Stimulated activated naive CD4-positive, alpha-beta T cell treated with Interleukin-2 at 50 U/mL for 16 hours (primary cell): Measurements from ENCODE around the gene NOL6.
"Not testable (repeated sequence)": the region's sequence is repeated elsewhere in the genome, so short reads cannot be mapped to it uniquely, and the experiment has no call there.

Experiments used
- DNase-seq: peaks from one replicate; lab custom pipeline; 2025; lab: John Stamatoyannopoulos, UW

NOL6 gene

DNA sequence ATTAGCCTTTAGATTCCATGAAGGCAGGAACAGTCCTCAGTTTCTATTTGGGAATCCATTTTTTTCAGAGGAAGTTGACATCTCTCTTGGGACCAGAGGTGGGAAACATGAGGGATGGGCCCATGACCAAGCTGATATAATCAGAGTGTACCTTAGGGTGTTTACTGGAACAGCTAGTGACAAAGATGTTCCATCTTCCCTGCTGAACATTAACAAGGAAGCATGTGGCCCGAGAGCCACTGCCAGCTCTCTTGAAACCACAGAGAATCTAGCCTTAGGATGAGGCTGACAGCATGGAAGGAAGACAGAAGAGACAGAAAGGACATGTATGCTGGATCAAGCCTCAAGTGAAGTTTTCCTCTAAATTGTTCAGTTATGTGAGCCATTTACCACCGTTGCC, 42.3 kb downstream of the NOL6 start:
- DNase-seq: no peak

DNA sequence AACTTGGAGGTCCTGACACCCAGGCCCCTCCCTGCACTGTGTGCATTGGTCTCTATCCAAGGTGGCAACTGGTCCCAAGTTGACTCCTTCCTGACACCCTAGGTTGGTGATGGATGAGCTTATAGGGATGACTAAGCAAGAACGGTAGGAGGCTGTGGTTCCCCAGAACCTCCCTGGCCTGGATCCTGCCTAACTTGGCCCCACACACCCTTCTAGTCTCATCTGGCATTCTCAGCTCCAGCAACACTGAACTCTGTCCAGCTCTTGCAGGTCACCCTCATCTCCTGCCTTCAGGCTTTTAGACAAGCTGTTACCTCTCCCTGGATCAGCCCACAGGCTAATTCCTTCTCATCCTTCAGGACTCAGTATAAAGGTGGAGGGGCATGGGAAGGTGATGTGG, 42.8 kb downstream of the NOL6 start:
- DNase-seq: no peak

DNA sequence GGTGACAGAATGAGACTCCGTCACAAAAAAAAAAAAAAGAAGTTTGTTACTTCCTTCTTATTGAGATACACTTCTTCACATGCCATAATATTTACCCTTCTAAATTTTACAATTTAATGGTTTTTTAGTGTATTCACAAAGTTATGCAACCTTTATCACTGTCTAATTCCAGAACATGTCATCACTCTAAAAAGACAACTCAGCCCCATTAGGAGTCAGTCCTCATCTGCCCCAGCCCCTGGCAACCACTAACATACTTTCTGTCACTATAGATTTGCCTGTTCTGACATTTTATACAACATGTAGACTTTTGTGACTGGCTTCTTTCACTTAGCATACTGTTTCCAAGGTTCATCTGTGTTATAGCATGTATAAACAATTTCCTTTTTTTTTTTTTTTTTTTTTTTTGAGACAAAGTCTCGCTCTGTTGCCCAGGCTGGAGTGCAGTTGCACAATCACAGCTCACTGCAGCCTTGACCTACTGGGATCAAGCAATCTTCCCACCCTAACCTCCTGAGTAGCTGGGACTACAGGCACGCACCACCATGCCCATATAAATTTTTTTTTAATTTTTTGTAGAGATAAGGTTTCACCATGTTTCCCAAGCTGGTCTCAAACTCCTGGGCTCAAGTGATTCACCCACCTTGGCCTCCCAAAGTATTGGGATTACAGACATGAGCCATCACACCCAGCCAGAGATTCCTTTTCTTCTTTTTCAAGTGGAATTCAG, 44.3 kb downstream of the NOL6 start:
- no peak for DNase-seq

DNA sequence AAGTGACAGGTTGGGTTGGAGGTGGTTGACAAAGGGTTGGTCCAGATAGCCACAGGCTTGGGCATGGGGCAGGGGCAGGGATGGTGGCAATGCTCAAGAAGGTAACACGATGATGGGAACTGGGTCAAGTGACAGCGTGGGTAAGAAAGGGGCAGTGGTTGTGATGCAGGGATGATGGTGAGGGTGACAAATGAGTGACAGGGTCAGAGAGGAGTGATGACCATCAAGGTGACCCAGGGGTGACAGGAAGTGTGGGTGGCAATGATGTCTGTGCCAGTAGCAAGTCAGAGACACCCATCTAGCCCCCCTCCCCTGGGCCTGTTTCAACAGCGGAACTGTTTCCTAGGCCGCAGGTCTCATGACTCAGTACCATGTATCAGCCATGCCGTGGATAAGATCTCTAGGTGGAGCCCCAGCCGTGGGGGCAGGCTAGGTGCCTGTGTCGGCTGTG, 46.9 kb downstream of the NOL6 start:
- DNase-seq: peak; percentile 15

DNA sequence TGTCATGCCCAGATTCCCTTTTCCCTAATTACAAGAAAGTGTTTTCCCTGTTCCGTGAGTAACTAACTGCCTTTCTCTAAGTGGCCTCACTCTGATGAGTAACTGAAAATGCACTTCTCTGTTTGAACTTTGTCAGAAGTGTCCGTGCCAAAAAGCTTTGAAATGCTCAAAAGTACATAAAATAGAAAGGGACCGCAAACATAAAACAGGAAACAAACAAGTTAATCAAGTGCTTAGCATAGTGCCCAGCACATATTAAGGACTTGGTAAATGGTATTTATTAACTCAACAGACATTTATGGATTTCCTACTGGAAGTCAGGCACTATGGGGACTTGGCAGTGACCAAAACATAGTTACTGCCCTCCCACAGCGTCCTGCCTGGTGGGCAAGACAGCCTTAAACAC, 48.6 kb downstream of the NOL6 start:
- DNase-seq: no peak

DNA sequence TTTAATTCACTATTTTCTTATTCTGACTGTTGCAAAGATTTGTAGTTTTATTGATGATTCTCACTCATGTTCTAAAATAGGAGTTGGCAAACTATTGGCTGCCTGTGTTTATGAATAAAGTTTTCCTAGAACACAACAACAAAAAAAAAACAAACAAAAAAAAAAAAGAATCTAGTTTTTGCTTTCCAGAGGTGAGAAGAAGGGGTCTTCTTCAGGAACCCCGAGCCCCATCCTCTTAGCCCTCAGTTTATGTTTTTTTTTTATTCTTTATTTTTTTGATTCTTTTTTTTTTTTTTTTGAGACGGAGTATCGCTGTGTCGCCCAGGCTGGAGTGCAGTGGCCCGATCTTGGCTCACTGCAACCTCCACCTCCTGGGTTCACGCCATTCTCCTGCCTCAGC, 49.2 kb downstream of the NOL6 start:
- not testable (repeated sequence) for DNase-seq

DNA sequence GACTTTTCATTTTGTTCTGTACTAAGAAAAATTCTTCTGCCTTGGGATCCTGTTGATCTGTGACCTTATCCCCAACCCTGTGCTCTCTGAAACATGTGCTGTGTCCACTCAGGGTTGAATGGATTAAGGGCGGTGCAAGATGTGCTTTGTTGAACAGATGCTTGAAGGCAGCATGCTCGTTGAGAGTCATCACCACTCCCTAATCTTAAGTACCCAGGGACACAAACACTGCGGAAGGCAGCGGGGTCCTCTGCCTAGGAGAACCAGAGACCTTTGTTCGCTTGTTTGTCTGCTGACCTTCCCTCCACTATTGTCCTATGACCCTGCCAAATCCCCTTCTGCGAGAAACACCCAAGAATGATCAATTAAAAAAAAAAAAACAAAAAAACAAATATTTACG, 49.7 kb downstream of the NOL6 start:
- not testable (repeated sequence) for DNase-seq

DNA sequence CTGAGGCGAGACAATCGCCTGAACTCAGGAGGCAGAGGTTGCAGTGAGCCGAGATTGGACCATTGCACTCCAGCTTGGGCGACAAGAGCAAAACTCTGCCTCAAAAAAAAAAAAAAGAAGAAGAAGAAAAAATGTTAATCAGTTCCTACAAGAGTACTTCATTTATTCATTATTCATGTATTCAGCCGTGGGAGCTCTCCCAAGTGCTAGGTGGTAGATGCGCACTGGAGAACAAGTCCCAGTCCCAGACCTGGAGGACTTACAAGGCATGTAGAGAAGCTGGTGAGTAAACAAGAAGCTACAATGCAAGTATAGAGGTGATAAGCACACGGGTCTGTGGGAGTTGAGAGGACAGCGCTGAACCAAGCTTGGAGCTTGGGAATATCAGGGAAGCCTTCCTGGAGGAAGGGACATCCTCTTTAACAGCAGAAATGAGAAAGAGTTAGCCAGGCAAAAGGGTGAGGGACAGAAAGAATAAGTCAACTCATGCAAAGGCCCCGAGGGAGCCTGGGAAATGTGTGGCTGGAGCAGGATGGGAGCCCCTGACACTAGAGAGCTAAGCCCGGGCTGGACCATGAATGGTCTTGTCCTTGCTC, 53.9 kb downstream of the NOL6 start:
- DNase-seq: no peak

DNA sequence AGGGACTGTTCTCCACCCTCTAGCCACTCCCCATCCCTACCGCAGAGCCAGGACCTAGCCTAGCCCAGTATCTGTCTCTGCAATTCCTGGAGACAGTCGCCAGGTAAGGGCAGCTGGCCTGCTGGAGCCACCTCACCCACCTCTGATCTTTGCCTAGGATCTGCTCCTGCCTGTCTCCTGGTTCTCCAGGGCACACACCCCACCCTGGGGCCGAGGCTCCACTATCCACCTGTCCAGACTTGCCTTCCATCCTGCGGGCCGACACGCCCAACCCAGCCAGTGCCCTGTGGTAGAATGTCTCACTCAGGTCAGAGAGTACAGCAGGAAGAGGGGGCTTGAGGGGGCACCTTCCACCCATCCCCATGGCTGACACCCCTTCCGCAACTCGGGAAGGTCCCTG, 55.6 kb downstream of the NOL6 start:
- DNase-seq: no peak

DNA sequence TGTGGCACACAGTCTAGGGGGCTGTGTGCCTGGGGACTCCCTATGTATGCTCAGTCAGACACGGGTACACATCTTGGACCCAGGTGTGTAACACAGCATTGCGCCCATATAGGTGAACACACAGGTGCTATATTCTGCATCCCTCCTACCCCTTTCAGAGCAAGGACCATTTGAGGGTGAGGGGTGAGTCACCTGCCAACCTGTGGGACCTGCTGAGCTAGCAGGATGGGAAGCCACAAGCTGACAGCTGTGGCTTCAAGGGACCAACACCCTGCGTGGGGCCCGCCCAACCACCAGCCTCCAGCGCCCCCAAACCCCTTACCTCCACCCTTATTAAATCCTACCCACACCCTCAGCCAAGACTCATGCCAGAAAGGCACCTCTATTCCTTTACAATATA, 56.7 kb downstream of the NOL6 start:
- DNase-seq: peak; percentile 11

DNA sequence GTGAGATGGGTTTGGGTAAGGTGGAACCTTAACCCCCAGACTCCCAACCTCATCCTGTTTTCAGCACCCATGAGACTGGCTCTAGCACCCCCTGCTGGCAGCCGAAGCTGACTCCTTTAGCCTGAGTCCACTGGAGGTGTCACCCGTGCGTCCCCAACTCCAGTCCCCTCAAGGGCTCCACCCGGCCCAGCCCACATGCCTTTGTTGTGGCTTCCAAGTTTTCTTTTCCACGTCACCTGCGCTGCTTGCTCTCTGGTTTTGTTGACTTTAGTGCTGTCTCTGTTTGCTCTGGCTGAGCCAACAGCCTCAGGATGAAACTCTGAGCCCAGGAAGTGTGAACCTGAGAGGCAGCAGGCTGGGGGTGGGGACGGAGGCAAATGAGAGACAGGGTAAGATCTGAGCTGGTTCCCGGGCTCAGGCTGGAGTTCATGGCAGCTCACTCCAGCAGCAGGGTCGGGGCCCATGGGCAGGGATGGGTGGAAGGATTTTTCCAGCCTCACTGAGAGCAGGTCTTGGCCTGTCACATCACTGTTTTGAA, 58.2 kb downstream of the NOL6 start:
- DNase-seq: peak; percentile 87

DNA sequence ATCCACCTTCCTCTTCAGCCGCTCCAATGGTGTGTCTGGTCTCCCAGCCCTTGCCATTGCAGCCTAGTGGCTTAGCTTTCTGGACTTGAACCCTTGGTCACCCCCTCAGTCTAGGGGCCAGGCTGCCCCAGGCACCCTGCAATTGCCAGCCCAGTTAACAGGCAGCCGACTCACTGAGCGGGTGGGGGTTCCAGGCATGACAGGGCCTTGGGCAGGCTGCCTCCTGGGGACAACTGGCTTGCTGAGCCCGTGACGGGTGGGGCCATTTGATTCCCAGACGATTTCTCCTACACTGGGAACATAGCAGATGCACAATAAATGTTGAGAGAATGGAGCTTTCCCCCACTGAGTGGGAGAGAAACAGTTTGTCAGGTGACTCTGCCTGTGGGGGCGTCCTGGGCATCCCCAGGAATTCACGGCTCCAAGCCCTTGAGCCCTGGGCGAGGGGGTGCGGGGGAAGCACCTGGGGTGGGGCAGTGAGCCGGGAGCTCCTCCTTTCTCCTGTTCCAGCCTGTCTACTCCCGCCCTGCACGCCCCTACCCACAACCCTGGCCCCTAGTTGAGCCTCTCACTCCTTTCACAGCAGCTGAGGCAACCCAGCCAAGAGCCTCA, 58.7 kb downstream of the NOL6 start:
- DNase-seq: no peak

DNA sequence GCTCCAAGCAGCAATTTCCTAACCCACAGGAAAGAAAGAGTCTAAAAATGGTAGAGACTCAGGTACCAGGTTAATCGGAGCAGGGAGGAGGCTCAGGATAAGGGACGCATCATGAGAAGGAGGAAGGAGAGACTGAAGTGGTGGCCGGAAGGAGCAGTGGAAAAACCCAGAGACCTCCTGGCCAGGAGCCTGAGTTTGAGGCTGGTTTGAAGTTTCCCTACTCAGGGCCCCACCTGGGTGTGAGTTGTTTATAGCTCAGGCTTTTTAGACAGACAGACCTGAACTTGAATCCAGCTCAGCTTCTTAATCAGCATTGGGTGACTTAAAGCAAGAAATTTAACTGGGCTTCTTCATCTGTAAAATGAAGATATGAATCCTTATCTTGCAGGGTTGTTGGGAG, 59.5 kb downstream of the NOL6 start:
- DNase-seq: no peak
